MG63 (cell line): ENCODE data around the gene RAB6B. TPM values are rescaled to one million over a fixed set of nuclear protein-coding genes. Genes with fewer than 3 reads are reported as not detected.
A peak's percentile ranks its signal among the peaks of the same experiment; 100 is the strongest.

ENCODE experiments used
- DNase-seq: peaks from one replicate; pipeline ENCODE4 v3.0.0-alpha.2; 2020
- H3K27me3 ChIP-seq: fragments of 250-450 bp; sonication (Bioruptor Pico); 2 replicates; pipeline ENCODE4 v1.5.1; 2020; ENCODE audit warnings: mild to moderate bottlenecking, moderate library complexity
- H3K36me3 ChIP-seq: fragments of 250-450 bp; sonication (Bioruptor Pico); 2 replicates; pipeline ENCODE4 v1.5.1; 2020; ENCODE audit warnings: mild to moderate bottlenecking, moderate library complexity
- H3K4me3 ChIP-seq: fragments of 250-450 bp; sonication (Bioruptor Pico); 2 replicates; pipeline ENCODE4 v1.5.1; 2020; ENCODE audit warnings: mild to moderate bottlenecking, moderate library complexity
- H3K9me3 ChIP-seq: fragments of 250-450 bp; sonication (Bioruptor Pico); 2 replicates; pipeline ENCODE4 v1.5.1; 2020; ENCODE audit warnings: mild to moderate bottlenecking, moderate library complexity
- total RNA-seq: library from RNA; depleted of rRNA; stranded (reverse); fragments of >200 nt; shearing (Covaris generic); gene quantifications from 2 replicates; pipeline ENCODE4 v1.2.3, GENCODE V29; 2014; ENCODE audit warnings: low replicate concordance; rRNA removed

Gene RAB6B
- total RNA-seq, result 3.3 and 4.0 TPM in 2 replicates

- H3K9me3 ChIP-seq, result no peaks in the 10 kb centered on the region
- peak; percentile 78 for DNase-seq
- H3K4me3 ChIP-seq, result peak within 1 kb of the TSS; percentile 83
- H3K36me3 ChIP-seq, result no peaks in the 10 kb centered on the region
- H3K27me3 ChIP-seq, result peaks cover 21% of the 10 kb centered on the region
Measured at GRCh38 chr3:133895208-133896001, at the start of gene RAB6B. Gene RAB6B, minus strand, starts transcription at chr3:133895882. Its CDS starts 416 bp downstream, at chr3:133895466.

GRCh38 chr3:133944641-133945380, 49.1 kb upstream of the RAB6B start:
- Histone ChIP-seq H3K4me3 (no peak overlapping the region), H3K27me3 (no peaks in the 10 kb centered on the region), H3K9me3 (no peaks in the 10 kb centered on the region), H3K36me3 (no peaks in the 10 kb centered on the region)
- DNase-seq, result peak; percentile 97

- H3K36me3 ChIP-seq, result no peaks in the 10 kb centered on the region
- no peaks in the 10 kb centered on the region for H3K9me3 ChIP-seq
- peak; percentile 83 for DNase-seq
- H3K4me3 ChIP-seq, result no peak overlapping the region
- no peaks in the 10 kb centered on the region for H3K27me3 ChIP-seq
Measured at GRCh38 chr3:133944181-133944580, 48.5 kb upstream of the RAB6B start.

GRCh38 chr3:133943639-133944141, 48.0 kb upstream of the RAB6B start:
- peak; percentile 88 for DNase-seq
- H3K9me3 ChIP-seq, result no peaks in the 10 kb centered on the region
- no peak overlapping the region for H3K4me3 ChIP-seq
- H3K36me3 ChIP-seq, result no peaks in the 10 kb centered on the region
- no peaks in the 10 kb centered on the region for H3K27me3 ChIP-seq

GRCh38 chr3:133943031-133943535, 47.4 kb upstream of the RAB6B start:
- Histone ChIP-seq H3K36me3 (no peaks in the 10 kb centered on the region), H3K9me3 (no peaks in the 10 kb centered on the region), H3K27me3 (no peaks in the 10 kb centered on the region), H3K4me3 (no peak overlapping the region)
- no peak for DNase-seq

- H3K9me3 ChIP-seq, result no peaks in the 10 kb centered on the region
- H3K36me3 ChIP-seq, result no peaks in the 10 kb centered on the region
- no peak overlapping the region for H3K4me3 ChIP-seq
- no peaks in the 10 kb centered on the region for H3K27me3 ChIP-seq
- peak; percentile 75 for DNase-seq
Measured at GRCh38 chr3:133941415-133941821, 45.7 kb upstream of the RAB6B start.

- DNase-seq, result no peak
- no peak overlapping the region for H3K4me3 ChIP-seq
- H3K36me3 ChIP-seq, result no peaks in the 10 kb centered on the region
- H3K9me3 ChIP-seq, result no peaks in the 10 kb centered on the region
- H3K27me3 ChIP-seq, result no peaks in the 10 kb centered on the region
Measured at GRCh38 chr3:133940536-133940935, 44.9 kb upstream of the RAB6B start.

- no peaks in the 10 kb centered on the region for H3K27me3 ChIP-seq
- no peak overlapping the region for H3K4me3 ChIP-seq
- H3K9me3 ChIP-seq, result no peaks in the 10 kb centered on the region
- H3K36me3 ChIP-seq, result no peaks in the 10 kb centered on the region
- no peak for DNase-seq
Measured at GRCh38 chr3:133939463-133939835, 43.8 kb upstream of the RAB6B start.

- no peak overlapping the region for H3K4me3 ChIP-seq
- no peaks in the 10 kb centered on the region for H3K9me3 ChIP-seq
- H3K27me3 ChIP-seq, result no peaks in the 10 kb centered on the region
- no peak for DNase-seq
- no peaks in the 10 kb centered on the region for H3K36me3 ChIP-seq
Measured at GRCh38 chr3:133938770-133939462, 43.2 kb upstream of the RAB6B start.

- Histone ChIP-seq H3K9me3 (no peaks in the 10 kb centered on the region), H3K36me3 (no peaks in the 10 kb centered on the region), H3K27me3 (no peaks in the 10 kb centered on the region), H3K4me3 (no peak overlapping the region)
- DNase-seq, result peak; percentile 50
Measured at GRCh38 chr3:133937756-133938601, 42.3 kb upstream of the RAB6B start.

GRCh38 chr3:133937061-133937686, 41.5 kb upstream of the RAB6B start:
- no peak overlapping the region for H3K4me3 ChIP-seq
- no peaks in the 10 kb centered on the region for H3K36me3 ChIP-seq
- no peak for DNase-seq
- no peaks in the 10 kb centered on the region for H3K27me3 ChIP-seq
- no peaks in the 10 kb centered on the region for H3K9me3 ChIP-seq

- H3K9me3 ChIP-seq, result no peaks in the 10 kb centered on the region
- H3K4me3 ChIP-seq, result no peak overlapping the region
- H3K27me3 ChIP-seq, result no peaks in the 10 kb centered on the region
- no peaks in the 10 kb centered on the region for H3K36me3 ChIP-seq
- no peak for DNase-seq
Measured at GRCh38 chr3:133935843-133936769, 40.4 kb upstream of the RAB6B start.

- Histone ChIP-seq H3K9me3 (no peaks in the 10 kb centered on the region), H3K27me3 (no peaks in the 10 kb centered on the region), H3K4me3 (no peak overlapping the region), H3K36me3 (no peaks in the 10 kb centered on the region)
- DNase-seq, result no peak
Measured at GRCh38 chr3:133934996-133935842, 39.5 kb upstream of the RAB6B start.
